Measurements from ENCODE around the gene INSR. TPM values are rescaled to one million over a fixed set of nuclear protein-coding genes. Genes with fewer than 3 reads are reported as not detected.
A peak's percentile ranks its signal among the peaks of the same experiment; 100 is the strongest.

INSR gene
- total RNA-seq, 1 donor from 2014 or later, result 37.3 TPM

- intact Hi-C loops (cut with DNase I), result no loop called here
- Histone ChIP-seq H3K9me3 (no peaks in the 10 kb centered on the region), H3K27ac (no peak overlapping the region)
These were observed 42.2 kb upstream of the INSR start for GRCh38 chr19:7336321-7336973.

GRCh38 chr19:7333198-7334118, 39.2 kb upstream of the INSR start:
- Histone ChIP-seq H3K4me1 (peaks cover 17% of the 10 kb centered on the region), H3K27me3 (ENCODE audit: low read depth) (no peaks in the 10 kb centered on the region), H3K9me3 (no peaks in the 10 kb centered on the region), H3K27ac (no peak overlapping the region), H3K36me3 (no peaks in the 10 kb centered on the region), H3K4me3 (no peak overlapping the region)
- ATAC-seq (peak in 1 of 2 donors; percentile 34), DNase-seq (no peak)
- intact Hi-C loops (cut with DNase I), result no loop called here
- TF ChIP-seq CTCF (IDR thresholded peaks at IDR 0.05), result no peak

More at GRCh38 chr19:7336321-7336973, 42.2 kb upstream of the INSR start:
- Histone ChIP-seq H3K36me3 (no peaks in the 10 kb centered on the region), H3K4me3 (no peak overlapping the region), H3K4me1 (peaks cover 22% of the 10 kb centered on the region), H3K27me3 (ENCODE audit: low read depth) (no peaks in the 10 kb centered on the region)
- TF ChIP-seq CTCF (IDR thresholded peaks at IDR 0.05), result no peak
- ATAC-seq, result no peak
- DNase-seq, result no peak

- no peaks in the 10 kb centered on the region for H3K36me3 ChIP-seq
- no peak for ATAC-seq
- no peaks in the 10 kb centered on the region for H3K27me3 ChIP-seq (ENCODE audit: low read depth)
- H3K9me3 ChIP-seq, result no peaks in the 10 kb centered on the region
- H3K4me1 ChIP-seq, result peaks cover 2% of the 10 kb centered on the region
- intact Hi-C loops (cut with DNase I), result no loop called here
- H3K4me3 ChIP-seq, result no peak overlapping the region
- H3K27ac ChIP-seq, result no peak overlapping the region
- TF ChIP-seq CTCF (IDR thresholded peaks at IDR 0.05), result no peak
- no peak for DNase-seq
These were observed 37.2 kb upstream of the INSR start for GRCh38 chr19:7331446-7331845.

GRCh38 chr19:7328647-7329046, 34.4 kb upstream of the INSR start:
- intact Hi-C loops (cut with DNase I), result no loop called here
- H3K4me1 ChIP-seq, result no peaks in the 10 kb centered on the region
- H3K27ac ChIP-seq, result no peak overlapping the region
- no peaks in the 10 kb centered on the region for H3K9me3 ChIP-seq
- DNase-seq (no peak), ATAC-seq (no peak)
- no peaks in the 10 kb centered on the region for H3K36me3 ChIP-seq
- H3K27me3 ChIP-seq (ENCODE audit: low read depth), result no peaks in the 10 kb centered on the region
- no peak for TF ChIP-seq CTCF (IDR thresholded peaks at IDR 0.05)
- H3K4me3 ChIP-seq, result no peak overlapping the region

GRCh38 chr19:7327802-7328201, 33.6 kb upstream of the INSR start:
- no peak for ATAC-seq
- Histone ChIP-seq H3K4me3 (no peak overlapping the region), H3K4me1 (no peaks in the 10 kb centered on the region), H3K36me3 (no peaks in the 10 kb centered on the region), H3K27me3 (ENCODE audit: low read depth) (no peaks in the 10 kb centered on the region), H3K9me3 (no peaks in the 10 kb centered on the region), H3K27ac (no peak overlapping the region)
- DNase-seq, result no peak
- TF ChIP-seq CTCF (IDR thresholded peaks at IDR 0.05), result no peak
- intact Hi-C loops (cut with DNase I), result no loop called here
